HuH-7 (cell line): ENCODE results near the gene ZNF597.
A peak's percentile ranks its signal among the peaks of the same experiment; 100 is the strongest.
"Not testable (repeated sequence)": the region's sequence is repeated elsewhere in the genome, so short reads cannot be mapped to it uniquely, and the experiment has no call there.

Source experiments
- DNase-seq: peaks from one replicate; pipeline ENCODE4 v3.0.0; 2011; ENCODE audit warnings: low spot score

ZNF597 gene

DNA sequence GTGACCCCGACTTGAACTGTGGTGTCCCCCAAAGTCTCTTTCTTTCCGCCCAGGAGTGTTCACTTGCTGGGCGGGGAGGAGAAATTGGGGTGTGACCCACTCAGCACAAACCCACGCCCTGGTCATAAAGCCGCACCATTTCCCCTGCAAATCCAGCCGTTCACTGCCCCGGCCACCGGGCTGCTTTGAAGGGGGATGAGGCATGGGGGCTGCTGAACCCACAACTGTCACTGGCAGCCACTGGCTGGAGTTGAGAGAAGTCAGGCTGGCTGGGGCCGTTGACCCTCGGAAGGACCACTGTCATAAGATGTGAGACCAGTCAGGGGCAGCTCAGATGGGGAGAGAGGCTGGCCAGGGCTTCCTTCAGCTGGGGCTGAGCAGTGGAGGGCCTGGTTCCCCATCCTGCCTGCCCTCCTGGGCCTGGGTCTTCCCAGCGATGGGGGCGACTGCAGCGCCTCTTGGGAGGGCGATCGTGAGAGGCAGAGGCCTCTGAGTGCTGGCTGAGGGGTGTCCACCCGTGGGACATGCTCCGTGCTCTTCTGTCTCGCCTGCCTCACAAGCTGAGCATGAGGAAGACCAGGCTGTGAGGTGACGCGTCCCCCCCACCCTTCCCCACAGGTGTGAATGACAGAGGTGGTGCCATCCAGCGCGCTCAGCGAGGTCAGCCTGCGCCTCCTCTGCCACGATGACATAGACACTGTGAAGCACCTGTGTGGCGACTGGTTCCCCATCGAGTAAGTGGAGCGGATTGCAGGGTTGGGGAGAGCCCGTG is 32.5 kb upstream of the ZNF597 start:
- DNase-seq: no peak

DNA sequence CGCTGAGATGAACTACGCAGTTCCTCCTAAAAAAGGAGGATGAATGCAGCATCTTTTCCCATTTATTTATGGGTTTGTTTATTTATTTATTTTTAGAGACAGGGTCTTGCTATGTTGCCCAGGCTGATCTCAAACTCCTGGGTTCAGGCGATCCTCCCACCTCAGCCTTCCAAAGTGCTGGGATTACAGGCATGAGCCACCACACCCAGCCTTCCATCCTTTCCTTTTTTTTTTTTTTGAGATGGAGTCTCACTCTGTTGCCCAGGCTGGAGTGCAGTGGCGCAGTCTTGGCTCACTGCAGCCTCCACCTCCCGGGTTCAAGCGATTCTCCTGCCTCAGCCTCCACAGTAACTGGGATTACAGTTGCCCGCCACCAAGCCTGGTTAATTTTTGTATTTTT is 31.6 kb upstream of the ZNF597 start:
- DNase-seq: not testable (repeated sequence)

DNA sequence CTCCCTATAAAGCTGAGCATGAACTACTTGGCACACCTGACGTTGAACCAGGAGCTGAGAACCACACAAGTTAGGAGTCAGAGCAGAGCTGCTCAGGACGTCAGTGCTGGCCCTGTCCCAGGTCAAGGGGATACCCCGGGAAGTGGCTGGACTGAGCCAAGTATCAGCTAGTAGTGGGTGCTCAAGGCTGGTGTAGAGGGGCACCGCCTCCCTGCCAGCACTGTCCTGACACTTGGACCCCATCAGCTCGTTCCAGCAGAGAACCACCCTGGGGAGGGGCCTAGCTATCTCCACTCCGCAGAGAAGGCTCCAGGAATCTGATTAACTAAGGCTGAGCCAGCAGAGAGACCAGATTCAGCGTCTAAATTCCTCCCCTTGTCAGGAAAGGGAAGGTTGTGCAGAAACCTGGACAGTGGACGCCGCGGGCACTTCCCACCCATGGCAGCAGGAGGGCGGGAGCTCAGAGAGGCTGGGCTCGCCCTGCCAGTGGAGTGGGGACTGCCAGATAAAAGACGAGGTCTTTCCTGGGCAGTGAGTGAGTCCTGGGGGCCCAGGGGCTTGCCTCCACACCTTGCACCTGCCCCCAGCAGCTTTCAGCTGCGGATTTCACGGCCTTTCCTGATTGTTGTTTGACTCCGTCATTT is 31.0 kb upstream of the ZNF597 start:
- no peak for DNase-seq

DNA sequence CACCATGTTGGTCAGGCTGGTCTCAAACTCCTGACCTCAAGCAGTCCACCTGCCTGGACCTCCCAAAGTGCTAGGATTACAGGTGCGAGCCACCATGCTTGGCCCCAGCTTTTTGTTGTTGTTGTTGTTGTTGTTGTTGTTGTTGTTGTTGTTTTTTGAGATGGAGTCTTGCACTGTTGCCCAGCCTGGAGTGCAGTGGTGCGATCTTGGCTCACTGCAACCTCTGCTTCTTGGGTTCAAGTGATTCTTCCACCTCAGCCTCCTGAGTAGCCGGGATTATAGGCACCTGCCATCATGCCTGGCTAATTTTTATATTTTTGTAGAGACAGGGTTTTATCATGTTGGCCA is 30.3 kb upstream of the ZNF597 start:
- not testable (repeated sequence) for DNase-seq

DNA sequence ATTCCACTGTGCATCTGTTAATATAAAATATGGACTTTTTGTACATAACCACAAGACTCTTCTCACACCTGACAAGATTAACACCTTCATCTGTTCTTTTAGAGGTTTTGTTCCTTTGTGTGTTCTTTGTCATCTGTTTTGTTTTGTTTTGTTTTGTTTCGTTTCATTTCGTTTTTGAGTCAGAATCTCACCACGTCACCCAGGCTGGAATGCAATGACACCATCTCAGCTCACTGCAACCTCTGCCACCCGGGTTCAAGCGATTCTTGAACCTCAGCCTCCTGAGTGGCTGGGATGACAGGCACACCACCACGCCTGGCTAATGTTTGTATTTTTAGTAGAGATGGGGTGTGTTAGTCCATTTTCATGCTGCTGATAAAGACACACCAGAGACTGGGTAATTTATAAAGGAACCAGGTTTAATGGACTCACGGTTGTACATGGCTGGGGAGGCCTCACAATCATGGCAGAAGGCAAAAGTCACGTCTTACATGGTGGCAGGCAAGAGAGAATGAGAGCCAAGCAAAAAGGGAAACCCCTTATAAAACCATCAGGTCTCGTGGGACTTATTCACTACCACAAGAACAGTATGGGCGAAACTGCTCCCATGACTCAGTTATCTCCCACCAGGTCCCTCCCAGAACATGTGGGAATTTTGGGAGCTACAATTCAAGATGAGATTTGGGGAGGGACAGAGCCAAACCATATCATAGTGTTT is 29.7 kb upstream of the ZNF597 start:
- DNase-seq: no peak

DNA sequence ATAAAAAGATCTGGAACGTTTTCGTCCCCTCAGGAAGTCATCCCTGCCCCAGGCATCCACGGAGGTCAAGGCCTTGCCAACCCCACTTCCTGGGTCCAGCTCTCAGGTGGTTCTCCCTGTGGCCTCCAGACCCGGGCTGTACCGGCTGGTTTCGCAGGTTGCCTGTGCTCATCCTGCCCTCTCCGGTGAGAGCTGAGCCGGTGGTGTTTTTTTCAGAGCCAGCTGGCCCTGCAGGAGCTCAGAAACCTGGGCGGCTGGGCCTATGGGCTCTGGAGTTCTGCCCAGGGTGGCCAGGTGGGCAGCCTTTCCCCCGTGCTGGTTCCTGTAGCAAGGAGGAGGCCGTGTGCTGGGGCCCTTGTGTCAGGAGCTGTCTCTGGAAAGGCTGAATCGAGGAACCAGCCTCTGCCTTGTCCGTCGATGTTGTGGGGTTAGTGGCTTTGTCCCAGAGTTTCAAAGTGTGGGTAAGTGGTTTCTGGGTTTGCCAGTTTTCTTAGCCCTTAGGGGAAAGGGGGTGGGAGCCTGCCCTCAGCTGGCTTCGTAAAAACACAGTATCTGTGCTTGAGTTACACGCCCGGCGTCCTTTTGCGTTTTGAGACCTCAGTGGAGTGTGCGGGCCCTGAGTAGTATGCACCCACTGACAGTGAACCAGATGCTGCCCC is 28.3 kb upstream of the ZNF597 start:
- DNase-seq: no peak

DNA sequence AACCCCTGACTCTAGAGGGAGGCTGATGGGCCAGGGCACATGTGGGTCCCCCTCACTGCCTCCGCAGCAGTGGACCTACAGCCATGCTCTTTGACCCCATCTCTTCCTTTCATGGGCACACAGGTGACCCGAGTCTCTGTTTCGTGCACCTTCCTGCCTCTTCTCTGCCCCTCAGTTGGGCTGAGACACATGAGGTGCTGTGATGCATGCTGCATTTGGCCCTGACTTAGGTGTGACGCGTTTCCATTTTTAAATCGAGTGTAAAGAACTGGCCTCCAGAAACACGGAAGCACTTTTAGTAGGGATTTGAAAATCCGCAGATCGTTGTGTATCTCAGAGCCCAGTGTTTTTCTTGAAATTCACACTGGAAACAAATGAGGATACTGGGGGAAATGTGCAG is 27.4 kb upstream of the ZNF597 start:
- DNase-seq: no peak

DNA sequence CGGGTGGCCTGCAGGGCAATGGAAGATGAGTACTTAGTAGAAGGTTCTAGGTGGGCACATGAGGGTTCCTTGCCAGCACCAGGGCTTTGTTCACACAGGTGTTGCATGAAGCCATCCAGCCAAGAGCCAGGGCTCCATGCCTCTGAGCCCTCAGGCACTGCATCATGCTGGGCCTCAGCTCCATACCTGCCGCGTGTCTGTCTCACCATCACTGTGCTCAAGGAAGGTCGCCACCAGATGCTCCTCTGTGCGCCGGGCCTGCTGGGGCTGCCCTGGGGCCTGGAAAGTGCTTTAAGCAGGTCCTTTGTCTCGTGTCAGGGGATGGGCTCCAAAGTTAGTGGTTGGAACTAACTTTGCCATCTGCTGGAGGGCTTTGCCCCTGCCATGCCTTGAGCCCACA is 26.4 kb upstream of the ZNF597 start:
- no peak for DNase-seq

DNA sequence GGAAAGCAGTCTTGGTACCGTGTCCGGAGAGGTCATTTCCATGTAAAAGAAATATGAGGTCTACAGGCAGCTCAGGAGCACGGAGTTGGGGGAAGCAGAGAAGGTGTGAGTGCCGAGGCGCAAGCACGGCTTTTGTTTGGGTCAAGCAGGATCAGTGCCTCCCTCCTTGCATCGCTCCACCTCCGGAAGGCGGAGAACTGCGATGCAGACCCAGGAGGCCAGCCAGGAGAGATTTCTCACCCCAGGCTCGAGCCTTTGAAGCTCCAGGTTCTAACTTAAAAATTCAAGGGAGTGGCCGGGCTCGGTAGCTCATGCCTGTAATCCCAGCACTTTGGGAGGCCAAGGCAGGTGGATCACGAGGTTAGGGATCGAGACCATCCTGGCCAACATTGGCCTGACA is 25.2 kb upstream of the ZNF597 start:
- no peak for DNase-seq

DNA sequence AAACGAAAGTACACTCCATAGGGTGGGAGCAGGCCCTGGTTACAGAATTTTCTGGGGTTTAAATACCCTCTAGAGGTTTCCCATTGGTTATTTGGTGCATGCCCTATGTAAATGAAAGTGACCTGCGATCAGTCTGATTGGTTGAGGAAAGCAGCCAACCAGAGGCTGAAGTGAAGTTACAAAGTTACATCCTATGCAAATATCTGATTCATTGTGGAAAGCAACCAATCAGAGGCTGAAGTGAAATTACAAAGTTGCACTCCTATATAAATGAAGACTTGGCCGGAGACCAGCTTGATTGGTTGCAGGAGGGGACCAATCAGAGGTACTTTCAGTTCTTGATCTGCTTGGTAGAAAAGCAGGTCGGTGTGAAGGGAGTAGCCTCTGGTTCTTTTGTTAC is 24.6 kb upstream of the ZNF597 start:
- no peak for DNase-seq

DNA sequence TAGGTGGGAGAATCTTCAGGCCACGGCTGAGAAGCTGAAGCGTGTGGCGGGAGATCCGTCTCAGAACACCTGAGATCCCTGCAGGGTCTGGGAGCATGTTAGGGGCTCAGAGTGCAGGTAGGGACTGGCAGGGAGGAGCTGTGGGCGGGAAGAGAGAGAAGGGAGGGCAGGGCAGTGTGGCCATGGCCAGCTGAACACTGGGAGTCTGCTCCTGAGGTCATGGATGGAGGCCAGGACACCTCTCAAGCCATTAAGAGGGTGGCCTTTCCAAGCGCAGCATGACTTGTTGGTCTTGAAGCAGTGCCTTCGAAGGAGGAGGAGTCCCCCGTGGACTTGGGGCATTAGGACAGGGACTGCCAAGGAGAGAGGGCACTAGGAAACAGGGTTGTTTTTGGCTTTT is 23.9 kb upstream of the ZNF597 start:
- DNase-seq: no peak

DNA sequence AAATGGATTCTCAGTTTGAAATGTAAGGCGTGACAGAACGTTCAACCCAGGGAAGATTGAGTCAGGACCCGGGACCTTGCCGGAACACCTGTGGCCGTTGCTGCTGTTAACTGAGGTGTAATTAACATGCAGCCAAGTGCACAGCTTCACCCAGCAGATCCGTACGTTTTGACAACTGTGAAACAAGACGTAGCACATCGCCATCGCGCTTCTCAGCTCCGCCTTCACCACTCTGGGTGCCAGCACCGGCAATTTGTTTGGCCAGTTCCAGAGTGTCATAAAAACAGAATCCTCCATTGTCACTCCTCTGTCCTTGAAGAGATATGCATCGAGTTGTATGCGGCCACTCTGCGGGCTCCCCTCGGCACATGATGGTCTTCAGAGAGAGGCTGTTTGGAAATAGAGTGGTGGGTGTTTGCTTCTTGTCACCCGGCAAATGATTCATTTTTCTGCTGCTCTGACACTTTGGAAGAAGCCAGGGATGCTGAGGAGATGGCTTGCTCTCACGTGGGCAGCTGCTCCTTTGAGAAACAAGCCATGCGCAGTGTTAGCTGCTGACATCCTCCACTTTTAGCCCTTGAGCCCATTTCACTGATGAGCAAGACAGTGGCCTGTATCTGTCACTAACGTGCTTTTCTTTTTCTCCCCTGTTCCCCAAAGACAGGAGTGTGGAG is 22.7 kb upstream of the ZNF597 start:
- no peak for DNase-seq

DNA sequence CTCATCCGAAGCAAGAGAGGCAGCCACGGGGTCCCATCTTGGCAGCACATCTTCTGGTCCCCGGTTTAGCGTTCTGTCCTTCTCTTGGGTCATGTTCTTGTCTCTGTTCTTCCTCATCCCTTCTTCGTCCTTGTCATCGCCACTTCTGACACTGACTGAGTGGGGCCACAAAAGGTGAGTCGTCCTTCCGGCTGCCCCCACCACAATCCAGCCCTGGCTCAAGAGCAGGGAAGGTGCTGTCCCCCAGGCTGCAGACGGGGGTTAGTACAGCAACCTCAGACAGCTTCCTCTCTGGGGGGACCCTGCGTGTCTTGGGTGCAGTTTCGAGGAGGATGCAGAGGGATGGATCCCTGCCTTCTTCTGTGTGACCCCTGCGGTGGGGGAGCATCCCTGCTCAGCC is 22.0 kb upstream of the ZNF597 start:
- no peak for DNase-seq

DNA sequence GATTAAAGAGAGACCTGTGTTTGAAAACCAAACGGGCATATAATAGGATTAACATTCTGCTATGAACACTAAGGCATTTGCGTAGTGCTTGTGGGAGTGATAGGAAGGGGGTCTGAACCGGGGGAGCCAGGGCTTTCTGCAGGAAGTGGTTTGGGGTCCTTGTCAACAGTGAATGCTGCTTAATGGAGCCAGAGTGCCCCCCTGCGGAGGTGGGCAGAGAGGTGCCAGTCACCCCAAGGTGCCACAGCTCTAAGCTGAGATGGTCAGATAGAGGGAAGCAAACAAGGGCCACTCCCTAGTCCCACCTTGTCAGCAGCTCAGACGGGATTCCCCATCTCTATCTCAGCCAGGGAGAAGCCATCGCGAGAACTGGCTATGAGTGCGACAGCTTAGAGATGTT is 17.8 kb upstream of the ZNF597 start:
- DNase-seq: no peak

DNA sequence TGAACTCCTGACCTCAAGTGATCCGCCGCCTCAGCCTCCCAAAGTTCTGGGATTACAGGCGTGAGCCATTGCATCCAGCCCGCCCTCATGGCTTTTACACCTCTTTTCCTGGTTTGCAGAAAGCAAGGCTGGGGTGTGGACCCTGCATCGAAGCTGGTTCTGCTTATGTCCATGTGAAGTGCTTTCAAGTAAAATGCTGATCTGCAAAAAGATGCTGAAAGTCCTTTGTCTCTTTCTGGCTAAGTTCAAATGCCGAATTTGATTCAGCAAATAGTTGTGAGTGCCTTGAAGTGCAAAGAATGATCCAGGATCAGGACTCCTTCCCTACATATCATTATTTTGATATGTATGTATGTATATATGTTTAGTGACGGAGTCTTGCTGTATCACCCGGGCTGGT is 17.3 kb upstream of the ZNF597 start:
- no peak for DNase-seq

DNA sequence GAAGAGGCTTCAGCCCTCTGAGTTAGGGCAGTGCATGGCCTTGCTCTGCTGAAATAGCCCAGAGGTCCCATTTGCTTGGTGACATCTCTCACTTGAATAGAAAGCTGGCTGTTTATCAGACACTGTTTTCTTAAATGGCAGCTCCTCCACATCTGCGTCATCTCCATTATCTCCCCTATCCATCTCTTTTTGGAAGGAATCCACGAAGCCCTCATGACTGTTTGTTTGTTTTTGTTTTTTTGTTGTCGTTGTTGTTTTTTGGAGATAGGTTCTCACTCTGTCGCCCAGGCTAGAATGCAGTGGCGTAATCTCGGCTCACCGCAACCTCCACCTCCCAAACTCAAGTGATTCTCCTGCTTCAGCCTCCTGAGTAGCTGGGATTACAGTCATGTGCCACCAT is 16.8 kb upstream of the ZNF597 start:
- no peak for DNase-seq

DNA sequence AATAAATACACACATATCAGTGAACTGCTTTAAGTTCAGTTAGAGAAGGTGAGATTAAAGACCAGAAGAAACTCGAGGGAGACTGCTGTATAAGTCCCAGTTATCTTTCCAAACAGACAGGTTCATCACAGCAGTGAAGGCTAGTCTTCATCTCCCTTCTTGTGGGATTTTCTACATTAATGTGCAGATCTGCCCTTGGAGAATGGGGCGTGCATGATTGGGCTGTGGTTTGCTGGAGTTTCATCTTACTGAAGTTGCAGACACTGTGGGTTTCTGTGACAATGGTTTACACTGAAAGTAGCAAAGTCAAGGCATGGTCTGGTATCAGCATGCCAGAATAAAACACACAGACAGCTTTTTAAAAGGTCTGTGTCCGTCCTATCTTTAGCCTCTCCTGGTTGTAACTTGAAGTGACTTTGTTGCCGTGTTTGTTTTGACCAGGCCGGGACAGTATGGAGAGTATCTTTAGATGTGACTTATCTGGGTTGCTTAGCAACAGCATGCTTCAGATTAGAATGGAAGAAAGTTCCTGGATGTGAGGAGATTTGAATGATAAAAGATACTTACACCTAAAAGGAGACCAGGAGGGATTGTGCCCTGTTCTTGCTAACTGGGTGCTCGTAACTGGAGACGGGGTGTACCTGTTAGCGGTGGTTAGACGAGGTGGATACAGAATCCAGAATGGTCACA is 16.2 kb upstream of the ZNF597 start:
- DNase-seq: no peak

DNA sequence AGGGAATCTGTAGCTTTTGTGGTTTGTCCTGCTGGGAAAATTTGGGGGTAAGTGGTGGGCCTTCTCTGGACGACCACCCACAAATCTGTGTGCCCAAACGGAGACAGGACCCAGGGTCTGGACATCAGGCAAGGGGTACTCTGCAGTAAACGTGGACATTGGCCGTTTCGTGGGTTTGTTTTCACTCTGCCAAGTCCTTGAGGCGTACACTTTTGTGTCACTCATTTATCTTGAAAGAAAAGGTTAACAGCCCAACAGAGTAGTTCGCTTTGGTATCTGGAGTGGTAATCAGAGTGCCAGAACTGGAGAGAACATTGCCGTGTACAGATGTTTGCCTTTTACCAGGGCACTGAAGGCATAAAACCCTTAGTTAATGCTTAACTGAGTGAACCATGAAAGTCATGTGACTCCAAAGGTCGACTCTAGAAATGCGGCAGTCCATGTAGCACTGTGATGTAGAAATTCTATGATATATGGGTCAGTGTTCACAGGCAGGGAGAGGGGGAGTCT is 15.6 kb upstream of the ZNF597 start:
- peak; percentile 88 for DNase-seq

DNA sequence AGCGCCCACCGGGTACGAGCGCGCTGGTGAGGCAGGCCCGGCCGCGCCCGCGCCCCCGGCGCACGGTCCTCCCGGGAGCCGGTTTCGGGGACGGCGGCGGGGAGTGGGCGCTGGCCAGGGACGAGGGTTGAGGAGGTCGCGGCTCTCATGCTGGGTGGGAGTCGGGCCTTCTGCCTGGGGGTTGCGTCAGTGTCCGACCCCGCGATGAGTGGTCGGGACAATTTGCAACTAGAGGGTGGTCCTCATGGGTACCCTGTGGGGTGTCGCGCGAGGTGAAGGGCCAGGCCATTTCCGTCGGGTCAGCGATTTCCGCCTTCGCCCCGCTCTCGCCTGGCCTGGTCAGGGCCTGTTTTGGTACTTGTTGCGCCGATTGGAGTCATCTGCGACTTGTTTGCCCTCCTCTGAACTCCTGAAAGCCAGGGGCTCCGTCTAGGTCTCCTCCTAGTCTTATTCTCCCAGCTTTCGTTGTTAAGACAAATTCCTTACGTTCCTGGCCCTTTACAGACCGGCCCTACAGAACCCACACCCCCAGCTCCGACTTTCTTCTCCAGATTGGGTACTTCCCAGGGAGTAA is 15.1 kb upstream of the ZNF597 start:
- DNase-seq: no peak

DNA sequence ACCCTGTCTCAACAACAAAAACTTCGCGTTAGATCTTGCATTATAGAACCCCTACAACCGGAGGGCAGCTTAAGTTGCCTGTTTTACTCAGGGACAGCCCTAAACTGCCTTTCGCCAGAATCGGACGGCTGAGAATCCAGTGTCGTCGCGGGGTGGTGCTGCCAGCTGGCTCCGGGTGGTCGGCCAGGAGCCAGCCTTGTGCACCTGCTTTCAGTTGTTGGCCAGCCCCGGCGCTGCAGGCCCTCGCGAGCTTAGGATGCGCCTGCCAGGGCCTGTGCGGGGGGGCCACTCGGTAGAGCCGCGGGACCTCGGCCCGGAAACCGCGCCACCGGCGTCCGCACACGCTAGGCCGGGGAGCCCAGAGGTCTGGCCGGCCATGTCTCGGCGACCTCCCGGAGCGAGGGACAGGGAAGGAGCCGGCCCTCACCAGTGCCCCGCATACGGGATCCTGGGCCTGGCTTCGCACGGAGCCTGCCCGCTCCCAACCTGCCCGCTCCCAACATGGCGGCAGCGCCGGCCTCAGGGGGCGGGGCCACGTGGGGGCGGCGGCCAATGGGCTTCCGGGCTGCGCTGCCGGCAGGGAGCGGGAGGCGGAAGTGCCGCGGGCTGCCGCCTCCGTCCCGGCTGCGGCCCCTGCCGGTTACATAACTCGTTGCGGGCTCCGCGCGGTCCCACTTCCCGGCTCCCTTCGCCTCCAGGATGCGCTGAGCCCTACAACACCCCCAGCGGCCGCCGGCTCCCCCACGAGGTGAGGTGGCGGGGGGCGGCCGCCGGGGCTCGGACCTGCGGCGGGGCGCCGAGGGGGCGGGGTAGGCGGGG is 14.3 kb upstream of the ZNF597 start:
- peak; percentile 95 for DNase-seq
